Cardiac muscle cell (in vitro differentiated cells and primary cell): ENCODE data around the gene CAMSAP3. TPM values are rescaled to one million over a fixed set of nuclear protein-coding genes. Genes with fewer than 3 reads are reported as not detected.
A peak's percentile ranks its signal among the peaks of the same experiment; 100 is the strongest.

Experiments used
- DNase-seq, 2 donors: peaks; one replicate each; pipeline versions ENCODE4 v3.0.0 to v3.0.0-alpha.2; 2010 to 2017; ENCODE audit warnings: low read depth in 1 of 2, low spot score in 1 of 2
- H3K27ac ChIP-seq: fragments of 200-600 bp; sonication (generic); 2 replicates; pipeline ENCODE4 v1.5.1; 2016
- H3K27me3 ChIP-seq: fragments of 200-600 bp; sonication (generic); 2 replicates; pipeline ENCODE4 v1.6.0; 2016; ENCODE audit warnings: control low read depth
- H3K36me3 ChIP-seq: fragments of 200-600 bp; sonication (generic); 2 replicates; pipeline ENCODE4 v1.5.1; 2016; ENCODE audit warnings: control low read depth
- H3K4me1 ChIP-seq: fragments of 200-600 bp; sonication (generic); 2 replicates; pipeline ENCODE4 v1.8.1; 2017; ENCODE audit warnings: low read depth, mild to moderate bottlenecking, mixed run types
- H3K4me3 ChIP-seq: fragments of 200-600 bp; sonication (generic); 2 replicates; pipeline ENCODE4 v1.5.1; 2016; ENCODE audit warnings: mild to moderate bottlenecking
- H3K9me3 ChIP-seq: fragments of 200-600 bp; sonication (generic); 2 replicates; pipeline ENCODE4 v1.5.1; 2017; ENCODE audit warnings: low read depth, mild to moderate bottlenecking, control low read depth
- polyA plus RNA-seq: library from polyadenylated mRNA; unstranded; fragments of >200 nt; fragmentation: Nextera tagmentation; extraction: Ambion mirVana; gene quantifications from 2 replicates; pipeline ENCODE4 v1.2.1, GENCODE V29; 2016
- total RNA-seq: library from RNA; depleted of rRNA; stranded (reverse); fragments of >200 nt; gene quantifications from 2 replicates; pipeline ENCODE4 v1.2.3, GENCODE V29; 2016
- TF ChIP-seq, protein P1 (sequence below): IDR thresholded peaks from 2 replicates; pipeline ENCODE4 v1.5.1; 2012; ENCODE audit warnings: low read depth, mild to moderate bottlenecking, low read length

The CAMSAP3 gene
- total and polyA plus RNA-seq, 2 experiments from 2014 or later: 10.8 to 13.5 TPM

GRCh38 chr19:7658219-7658686 is 62.6 kb downstream of the CAMSAP3 start:
- Histone ChIP-seq H3K9me3 (no peaks in the 10 kb centered on the region), H3K27ac (no peak overlapping the region), H3K36me3 (no peaks in the 10 kb centered on the region), H3K4me1 (no peaks in the 10 kb centered on the region), H3K27me3 (peaks cover 17% of the 10 kb centered on the region), H3K4me3 (no peak overlapping the region)
- TF ChIP-seq, protein P1, sequence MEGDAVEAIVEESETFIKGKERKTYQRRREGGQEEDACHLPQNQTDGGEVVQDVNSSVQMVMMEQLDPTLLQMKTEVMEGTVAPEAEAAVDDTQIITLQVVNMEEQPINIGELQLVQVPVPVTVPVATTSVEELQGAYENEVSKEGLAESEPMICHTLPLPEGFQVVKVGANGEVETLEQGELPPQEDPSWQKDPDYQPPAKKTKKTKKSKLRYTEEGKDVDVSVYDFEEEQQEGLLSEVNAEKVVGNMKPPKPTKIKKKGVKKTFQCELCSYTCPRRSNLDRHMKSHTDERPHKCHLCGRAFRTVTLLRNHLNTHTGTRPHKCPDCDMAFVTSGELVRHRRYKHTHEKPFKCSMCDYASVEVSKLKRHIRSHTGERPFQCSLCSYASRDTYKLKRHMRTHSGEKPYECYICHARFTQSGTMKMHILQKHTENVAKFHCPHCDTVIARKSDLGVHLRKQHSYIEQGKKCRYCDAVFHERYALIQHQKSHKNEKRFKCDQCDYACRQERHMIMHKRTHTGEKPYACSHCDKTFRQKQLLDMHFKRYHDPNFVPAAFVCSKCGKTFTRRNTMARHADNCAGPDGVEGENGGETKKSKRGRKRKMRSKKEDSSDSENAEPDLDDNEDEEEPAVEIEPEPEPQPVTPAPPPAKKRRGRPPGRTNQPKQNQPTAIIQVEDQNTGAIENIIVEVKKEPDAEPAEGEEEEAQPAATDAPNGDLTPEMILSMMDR: no peak
- no peak for DNase-seq

DNA sequence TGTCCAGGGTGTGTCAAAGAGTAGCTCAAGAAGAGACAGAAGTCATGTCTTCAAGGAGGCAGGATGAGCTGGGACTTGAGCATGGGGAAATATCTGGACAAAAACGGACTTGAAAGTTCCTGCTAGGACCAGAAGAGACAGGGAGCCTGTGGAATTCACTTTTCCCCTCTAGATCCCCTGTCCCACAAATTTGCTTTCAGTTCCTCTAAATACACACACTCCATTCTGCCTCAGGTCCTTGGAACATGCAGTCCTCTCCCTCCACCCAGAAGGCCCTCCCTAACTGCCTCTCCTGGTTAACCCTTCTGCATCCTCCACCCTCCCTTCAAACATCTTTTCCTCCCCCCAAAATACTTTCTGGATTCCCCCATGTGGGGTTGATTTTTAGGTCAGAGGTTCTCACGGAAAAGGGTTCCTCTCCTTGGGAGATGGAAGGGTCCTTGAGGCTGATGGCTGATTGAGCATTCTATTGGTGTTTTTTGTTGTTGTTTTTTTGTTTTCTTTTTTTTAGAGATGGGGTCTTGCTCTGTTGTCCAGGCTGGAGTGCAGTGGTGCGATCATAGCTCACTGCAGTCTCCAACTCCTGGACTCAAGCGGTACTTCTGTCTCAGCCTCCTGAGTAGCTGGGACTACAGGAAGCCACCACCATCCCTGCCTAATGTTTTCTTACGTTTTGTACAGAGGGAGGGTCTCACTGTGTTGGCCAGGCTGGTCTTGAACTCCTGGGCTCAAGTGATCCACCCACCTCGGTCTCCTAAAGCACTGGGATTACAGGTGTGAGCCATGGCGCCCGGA is 66.3 kb downstream of the CAMSAP3 start:
- H3K27ac ChIP-seq: no peak overlapping the region
- no peak for DNase-seq
- TF ChIP-seq, protein P1: no peak
- H3K4me1 ChIP-seq: no peaks in the 10 kb centered on the region
- H3K9me3 ChIP-seq: no peaks in the 10 kb centered on the region
- H3K27me3 ChIP-seq: no peaks in the 10 kb centered on the region
- no peak overlapping the region for H3K4me3 ChIP-seq
- H3K36me3 ChIP-seq: no peaks in the 10 kb centered on the region

DNA sequence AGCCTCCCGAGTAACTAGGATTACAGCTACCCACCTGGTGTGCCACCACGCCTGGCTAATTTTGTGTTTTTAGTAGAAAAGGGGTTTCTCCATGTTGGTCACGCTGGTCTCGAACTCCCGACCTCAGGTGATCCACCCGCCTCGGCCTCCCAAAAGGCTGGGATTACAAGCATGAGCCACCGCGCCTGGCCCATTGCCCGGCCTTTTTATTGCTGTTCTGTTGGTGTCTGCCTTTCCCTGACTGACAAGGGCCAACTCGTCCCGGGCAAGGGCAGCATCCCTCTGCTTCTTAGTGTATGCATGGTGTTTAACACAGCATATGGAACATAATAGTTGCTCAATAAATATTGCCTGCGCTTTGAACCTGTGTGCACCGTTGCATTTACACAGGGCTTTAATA is 67.0 kb downstream of the CAMSAP3 start:
- no peak overlapping the region for H3K4me3 ChIP-seq
- H3K27ac ChIP-seq: no peak overlapping the region
- no peaks in the 10 kb centered on the region for H3K9me3 ChIP-seq
- H3K36me3 ChIP-seq: no peaks in the 10 kb centered on the region
- no peaks in the 10 kb centered on the region for H3K4me1 ChIP-seq
- TF ChIP-seq, protein P1: no peak
- DNase-seq: no peak
- no peaks in the 10 kb centered on the region for H3K27me3 ChIP-seq

GRCh38 chr19:7663706-7664105 is 68.0 kb downstream of the CAMSAP3 start:
- no peaks in the 10 kb centered on the region for H3K4me1 ChIP-seq
- no peak for DNase-seq
- no peaks in the 10 kb centered on the region for H3K9me3 ChIP-seq
- no peak overlapping the region for H3K4me3 ChIP-seq
- no peaks in the 10 kb centered on the region for H3K36me3 ChIP-seq
- TF ChIP-seq, protein P1: no peak
- no peak overlapping the region for H3K27ac ChIP-seq
- H3K27me3 ChIP-seq: peaks cover 7% of the 10 kb centered on the region

DNA sequence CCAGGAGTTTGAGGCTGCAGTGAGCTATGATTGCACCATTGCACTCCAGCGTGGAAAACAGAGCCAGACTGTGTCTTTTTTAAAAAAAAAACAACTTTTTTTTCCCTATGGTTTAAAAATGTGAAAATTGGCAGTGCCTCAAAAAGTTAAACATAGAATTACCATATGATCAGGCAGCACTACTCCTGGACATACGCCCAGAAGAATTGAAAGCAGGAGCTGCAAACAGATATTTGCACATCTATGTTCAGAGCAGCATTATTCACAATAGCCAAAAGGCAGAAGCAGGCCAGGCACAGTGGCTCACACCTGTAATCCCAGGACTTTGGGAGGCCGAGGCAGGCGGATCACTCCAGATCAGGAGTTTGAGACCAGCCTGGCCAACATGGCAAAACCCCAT is 69.4 kb downstream of the CAMSAP3 start:
- H3K27me3 ChIP-seq: peaks cover 21% of the 10 kb centered on the region
- no peak overlapping the region for H3K4me3 ChIP-seq
- H3K4me1 ChIP-seq: no peaks in the 10 kb centered on the region
- no peaks in the 10 kb centered on the region for H3K36me3 ChIP-seq
- H3K27ac ChIP-seq: no peak overlapping the region
- DNase-seq: peak in 1 of 2 donors; percentile 88
- TF ChIP-seq, protein P1: no peak
- H3K9me3 ChIP-seq: no peaks in the 10 kb centered on the region

Other genes with a start within 250 kb of the CAMSAP3 start
- gene ARHGEF18, start 246.9 kb upstream of the CAMSAP3 start, total RNA-seq: 26.2 and 31.9 TPM in 2 replicates
- 12.3 and 16.8 TPM in 2 replicates for gene ARHGEF18, start 246.9 kb upstream of the CAMSAP3 start, polyA plus RNA-seq
- 5.5 and 6.5 TPM in 2 replicates for gene PEX11G, start 106.8 kb upstream of the CAMSAP3 start, total RNA-seq
- gene PEX11G, start 106.8 kb upstream of the CAMSAP3 start, polyA plus RNA-seq: 6.1 and 11.2 TPM in 2 replicates
- gene ZNF358, start 79.8 kb upstream of the CAMSAP3 start, total RNA-seq: 95.1 and 99.6 TPM in 2 replicates
- gene ZNF358, start 79.8 kb upstream of the CAMSAP3 start, polyA plus RNA-seq: 35.4 and 40.7 TPM in 2 replicates
- 5.8 and 6.9 TPM in 2 replicates for gene MCOLN1, start 73.2 kb upstream of the CAMSAP3 start, total RNA-seq
- gene MCOLN1, start 73.2 kb upstream of the CAMSAP3 start, polyA plus RNA-seq: 13.7 and 24.7 TPM in 2 replicates
- gene PNPLA6, start 60.1 kb upstream of the CAMSAP3 start, total RNA-seq: 48.1 and 56.4 TPM in 2 replicates
- 21.5 and 29.3 TPM in 2 replicates for gene PNPLA6, start 60.1 kb upstream of the CAMSAP3 start, polyA plus RNA-seq
- gene XAB2, start 33.7 kb downstream of the CAMSAP3 start, total RNA-seq: 62.0 and 81.5 TPM in 2 replicates
- gene XAB2, start 33.7 kb downstream of the CAMSAP3 start, polyA plus RNA-seq: 27.5 and 37.1 TPM in 2 replicates
- 14.9 and 25.0 TPM in 2 replicates for gene PET100, start 33.9 kb downstream of the CAMSAP3 start, total RNA-seq
- gene PET100, start 33.9 kb downstream of the CAMSAP3 start, polyA plus RNA-seq: 369 and 404 TPM in 2 replicates
- gene PCP2, start 37.9 kb downstream of the CAMSAP3 start, total RNA-seq: 0.51 and 2.7 TPM in 2 replicates
- 0.34 and 0.70 TPM in 2 replicates for gene PCP2, start 37.9 kb downstream of the CAMSAP3 start, polyA plus RNA-seq
- 16.0 and 33.6 TPM in 2 replicates for gene STXBP2, start 41.2 kb downstream of the CAMSAP3 start, total RNA-seq
- 32.7 and 51.2 TPM in 2 replicates for gene STXBP2, start 41.2 kb downstream of the CAMSAP3 start, polyA plus RNA-seq
- not detected in 2 replicates for gene RETN, start 73.2 kb downstream of the CAMSAP3 start, total RNA-seq
- gene RETN, start 73.2 kb downstream of the CAMSAP3 start, polyA plus RNA-seq: not detected in 2 replicates
- not detected in 2 replicates for gene MCEMP1, start 81.2 kb downstream of the CAMSAP3 start, total RNA-seq
- not detected in 2 replicates for gene MCEMP1, start 81.2 kb downstream of the CAMSAP3 start, polyA plus RNA-seq
- gene TRAPPC5, start 85.0 kb downstream of the CAMSAP3 start, total RNA-seq: 95.9 and 96.2 TPM in 2 replicates
- gene TRAPPC5, start 85.0 kb downstream of the CAMSAP3 start, polyA plus RNA-seq: 111 and 120 TPM in 2 replicates
- gene FCER2, start 106.3 kb downstream of the CAMSAP3 start, total RNA-seq: not detected in 2 replicates
- 0.39 TPM in 1 of 2 replicates, not detected in the other for gene FCER2, start 106.3 kb downstream of the CAMSAP3 start, polyA plus RNA-seq
- not detected in 2 replicates for gene CLEC4G, start 136.2 kb downstream of the CAMSAP3 start, total RNA-seq
- gene CLEC4G, start 136.2 kb downstream of the CAMSAP3 start, polyA plus RNA-seq: not detected in 2 replicates
- gene CD209, start 151.7 kb downstream of the CAMSAP3 start, total RNA-seq: not detected in 2 replicates
- not detected in 2 replicates for gene CD209, start 151.7 kb downstream of the CAMSAP3 start, polyA plus RNA-seq
- gene CLEC4M, start 167.4 kb downstream of the CAMSAP3 start, total RNA-seq: 0.54 TPM in 1 of 2 replicates, not detected in the other
- gene CLEC4M, start 167.4 kb downstream of the CAMSAP3 start, polyA plus RNA-seq: 0.48 TPM in 1 of 2 replicates, not detected in the other
- 41.9 and 48.6 TPM in 2 replicates for gene EVI5L, start 234.4 kb downstream of the CAMSAP3 start, total RNA-seq
- 28.7 and 29.1 TPM in 2 replicates for gene EVI5L, start 234.4 kb downstream of the CAMSAP3 start, polyA plus RNA-seq